Stimulated activated CD4-positive, alpha-beta T cell treated with anti-CD3 and anti-CD28 coated beads, Interleukin-1b, Interleukin-23, amount 100 ng/mL, for 24 hours (primary cell): ENCODE measurements around the gene TCF7L2.

Source experiments
- DNase-seq, 4 experiments: peaks; one replicate each; pipeline ENCODE4 v3.0.0-alpha.2; 2020; ENCODE audit warnings: low read depth in 4 of 4, low spot score in 1 of 4

TCF7L2 gene

GRCh38 chr10:113175176-113175575 is 225.1 kb downstream of the TCF7L2 start:
- DNase-seq, result no peak

- no peak for DNase-seq
Observed at GRCh38 chr10:113175756-113176651, 226.0 kb downstream of the TCF7L2 start.

GRCh38 chr10:113176652-113177155 is 226.7 kb downstream of the TCF7L2 start:
- DNase-seq, result no peak

- DNase-seq, result no peak
Observed at GRCh38 chr10:113177156-113177935, 227.3 kb downstream of the TCF7L2 start.

GRCh38 chr10:113177936-113178335 is 227.9 kb downstream of the TCF7L2 start:
- DNase-seq, result no peak

GRCh38 chr10:113178771-113179170 is 228.7 kb downstream of the TCF7L2 start:
- no peak for DNase-seq

- DNase-seq, result no peak
Observed at GRCh38 chr10:113179265-113179664, 229.2 kb downstream of the TCF7L2 start.

GRCh38 chr10:113179966-113180365 is 229.9 kb downstream of the TCF7L2 start:
- no peak for DNase-seq

GRCh38 chr10:113180401-113181154 is 230.5 kb downstream of the TCF7L2 start:
- no peak for DNase-seq

- no peak for DNase-seq
Observed at GRCh38 chr10:113182154-113182553, 232.1 kb downstream of the TCF7L2 start.

GRCh38 chr10:113183573-113183972 is 233.5 kb downstream of the TCF7L2 start:
- no peak for DNase-seq

- no peak for DNase-seq
Observed at GRCh38 chr10:113187063-113187777, 237.2 kb downstream of the TCF7L2 start.

GRCh38 chr10:113199459-113199858 is 249.4 kb downstream of the TCF7L2 start:
- no peak for DNase-seq

GRCh38 chr10:113202011-113202410 is 252.0 kb downstream of the TCF7L2 start:
- DNase-seq, result no peak

GRCh38 chr10:113207924-113208323 is 257.9 kb downstream of the TCF7L2 start:
- DNase-seq, result no peak

- no peak for DNase-seq
Observed at GRCh38 chr10:113213035-113213434, 263.0 kb downstream of the TCF7L2 start.

GRCh38 chr10:113214331-113214730 is 264.3 kb downstream of the TCF7L2 start:
- no peak for DNase-seq

- DNase-seq, result no peak
Observed at GRCh38 chr10:113216102-113216501, 266.1 kb downstream of the TCF7L2 start.
